ENCODE measurements around the gene LLGL2. TPM values are rescaled to one million over a fixed set of nuclear protein-coding genes. Genes with fewer than 3 reads are reported as not detected.

The LLGL2 gene
- total RNA-seq, 1 experiment from 2014 or later = 10.8 TPM

DNA sequence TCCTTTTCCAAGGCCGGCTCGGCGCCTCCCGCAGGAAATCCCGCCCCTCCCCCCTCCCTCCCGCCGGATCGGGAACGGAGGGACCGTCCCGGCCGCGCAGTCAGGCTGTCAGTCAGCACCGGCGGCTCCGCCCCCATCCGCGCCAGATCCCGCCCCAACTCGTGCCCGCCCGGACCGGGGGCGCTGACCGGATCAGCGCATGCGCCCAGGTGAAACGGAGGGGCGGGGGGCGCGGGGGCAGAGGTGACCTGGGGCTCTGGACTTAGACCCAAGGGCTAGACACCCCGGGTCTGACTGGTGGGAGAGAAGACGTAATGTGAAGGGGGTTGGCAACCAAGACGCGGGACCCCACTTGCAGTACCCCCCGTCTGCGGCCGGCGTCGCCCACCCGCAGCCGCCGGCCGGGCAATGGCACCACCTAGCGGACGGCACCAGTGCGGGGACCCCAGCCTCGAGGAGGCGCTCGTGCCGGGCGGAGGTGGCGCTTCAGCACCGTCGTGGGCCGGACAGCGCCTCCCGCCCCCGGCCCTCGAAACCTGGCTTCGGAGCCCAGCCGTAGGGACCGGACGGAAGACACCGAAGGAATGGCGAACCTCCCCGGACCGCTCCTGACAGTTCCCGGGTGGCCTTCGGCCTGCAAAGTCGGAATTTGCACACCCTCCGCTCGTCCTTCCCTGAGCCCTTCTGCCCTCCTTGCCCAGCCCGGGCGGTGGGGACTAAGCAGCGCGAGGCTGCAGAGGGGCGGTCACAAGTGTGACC, 9.8 kb upstream of the LLGL2 start, which contains the start of gene CASKIN2:
TSS of gene CASKIN2 (minus strand) at position 42 of the 759 bp plus-strand sequence. CDS start 1,733 bp downstream, outside the sequence.
- Histone ChIP-seq H3K27ac (ENCODE audit: low read depth, low read length, poor library complexity, severe bottlenecking) (peak within 1 kb of the TSS; percentile 80), H3K36me3 (ENCODE audit: insufficient read depth, low read length, poor library complexity, severe bottlenecking) (peaks cover 6% of the 10 kb centered on the region), H3K4me1 (ENCODE audit: insufficient read depth, low read length, poor library complexity, severe bottlenecking) (no peaks in the 10 kb centered on the region), H3K9me3 (ENCODE audit: low read depth, low read length, poor library complexity, severe bottlenecking) (no peaks in the 10 kb centered on the region), H3K4me3 (ENCODE audit: low read depth, low read length, poor library complexity, severe bottlenecking) (peak within 1 kb of the TSS; percentile 87), H3K27me3 (replicated peaks; ENCODE audit: insufficient read depth, low read depth, low read length, poor library complexity) (no peaks in the 10 kb centered on the region)
- TF ChIP-seq EZH2 (IDR thresholded peaks at IDR 0.05; ENCODE audit: borderline replicate concordance, low read depth, low read length, poor library complexity, severe bottlenecking) = no peak
- TF ChIP-seq, protein P1, sequence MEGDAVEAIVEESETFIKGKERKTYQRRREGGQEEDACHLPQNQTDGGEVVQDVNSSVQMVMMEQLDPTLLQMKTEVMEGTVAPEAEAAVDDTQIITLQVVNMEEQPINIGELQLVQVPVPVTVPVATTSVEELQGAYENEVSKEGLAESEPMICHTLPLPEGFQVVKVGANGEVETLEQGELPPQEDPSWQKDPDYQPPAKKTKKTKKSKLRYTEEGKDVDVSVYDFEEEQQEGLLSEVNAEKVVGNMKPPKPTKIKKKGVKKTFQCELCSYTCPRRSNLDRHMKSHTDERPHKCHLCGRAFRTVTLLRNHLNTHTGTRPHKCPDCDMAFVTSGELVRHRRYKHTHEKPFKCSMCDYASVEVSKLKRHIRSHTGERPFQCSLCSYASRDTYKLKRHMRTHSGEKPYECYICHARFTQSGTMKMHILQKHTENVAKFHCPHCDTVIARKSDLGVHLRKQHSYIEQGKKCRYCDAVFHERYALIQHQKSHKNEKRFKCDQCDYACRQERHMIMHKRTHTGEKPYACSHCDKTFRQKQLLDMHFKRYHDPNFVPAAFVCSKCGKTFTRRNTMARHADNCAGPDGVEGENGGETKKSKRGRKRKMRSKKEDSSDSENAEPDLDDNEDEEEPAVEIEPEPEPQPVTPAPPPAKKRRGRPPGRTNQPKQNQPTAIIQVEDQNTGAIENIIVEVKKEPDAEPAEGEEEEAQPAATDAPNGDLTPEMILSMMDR (conservative IDR thresholded peaks at IDR 0.05; ENCODE audit: low read depth, low read length) = peak; percentile 98
- DNase-seq (ENCODE audit: low spot score) = peak; percentile 92
- POLR2A ChIA-PET (ENCODE audit: low non-redundant PET) = no interaction called here
- BruUV-seq (replicated peaks) = no TSS peak
- intact Hi-C loops (cut with micrococcal nuclease; ENCODE audit: unreplicated experiment) = loop anchor here (1.0 to 5.0 kb wide), 2 partner anchors 72 to 89 kb away; partner anchors contain the start of gene MYO15B
- CTCF ChIA-PET = interaction anchor here (1.0 kb wide), 3 partner anchors 10 to 245 kb away, joined by 3 to 12 read pairs (median 3); partner anchors contain the start of genes LLGL2 and MIF4GD

DNA sequence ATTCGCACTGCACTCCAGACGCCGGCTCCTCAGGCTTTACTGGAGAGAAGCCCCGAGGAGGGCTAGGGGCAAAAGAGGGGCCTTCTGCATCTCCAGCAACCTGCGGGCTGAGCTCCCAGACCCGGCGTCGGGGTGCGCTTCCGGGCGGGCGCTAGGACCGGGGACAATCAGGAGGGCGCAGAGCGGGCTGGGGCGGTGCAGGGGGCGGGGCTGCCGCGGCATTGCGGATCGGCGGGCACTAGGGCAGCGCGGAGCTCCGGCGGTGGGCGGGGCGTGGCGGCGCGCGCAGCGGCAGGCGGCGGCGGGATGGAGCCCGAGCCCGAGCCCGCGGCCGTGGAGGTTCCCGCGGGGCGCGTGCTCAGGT, 9.3 kb upstream of the LLGL2 start, which contains the start of gene TSEN54:
TSS of gene TSEN54 (plus strand) at position 274 of the 364 bp plus-strand sequence. CDS start at position 307, 33 bp downstream.
- Histone ChIP-seq H3K9me3 (ENCODE audit: low read depth, low read length, poor library complexity, severe bottlenecking) (no peaks in the 10 kb centered on the region), H3K27ac (ENCODE audit: low read depth, low read length, poor library complexity, severe bottlenecking) (peak within 1 kb of the TSS; percentile 80), H3K27me3 (replicated peaks; ENCODE audit: insufficient read depth, low read depth, low read length, poor library complexity) (no peaks in the 10 kb centered on the region), H3K36me3 (ENCODE audit: insufficient read depth, low read length, poor library complexity, severe bottlenecking) (peaks cover 6% of the 10 kb centered on the region), H3K4me3 (ENCODE audit: low read depth, low read length, poor library complexity, severe bottlenecking) (peak within 1 kb of the TSS; percentile 87), H3K4me1 (ENCODE audit: insufficient read depth, low read length, poor library complexity, severe bottlenecking) (no peaks in the 10 kb centered on the region)
- intact Hi-C loops (cut with micrococcal nuclease; ENCODE audit: unreplicated experiment) = loop anchor here (5.0 kb wide), 1 partner anchor 71 kb away; the partner anchor contains the start of gene MYO15B
- TF ChIP-seq, protein P1 (conservative IDR thresholded peaks at IDR 0.05; ENCODE audit: low read depth, low read length) = no peak
- no peak for TF ChIP-seq EZH2 (IDR thresholded peaks at IDR 0.05; ENCODE audit: borderline replicate concordance, low read depth, low read length, poor library complexity, severe bottlenecking)
- peak; percentile 96 for DNase-seq (ENCODE audit: low spot score)
- CTCF ChIA-PET = interaction anchor here (0.6 to 1.0 kb wide), 7 partner anchors 9 to 245 kb away, joined by 3 to 12 read pairs (median 4); partner anchors contain the start of genes LLGL2 and MIF4GD
- POLR2A ChIA-PET (ENCODE audit: low non-redundant PET) = no interaction called here
- no TSS peak for BruUV-seq (replicated peaks)

DNA sequence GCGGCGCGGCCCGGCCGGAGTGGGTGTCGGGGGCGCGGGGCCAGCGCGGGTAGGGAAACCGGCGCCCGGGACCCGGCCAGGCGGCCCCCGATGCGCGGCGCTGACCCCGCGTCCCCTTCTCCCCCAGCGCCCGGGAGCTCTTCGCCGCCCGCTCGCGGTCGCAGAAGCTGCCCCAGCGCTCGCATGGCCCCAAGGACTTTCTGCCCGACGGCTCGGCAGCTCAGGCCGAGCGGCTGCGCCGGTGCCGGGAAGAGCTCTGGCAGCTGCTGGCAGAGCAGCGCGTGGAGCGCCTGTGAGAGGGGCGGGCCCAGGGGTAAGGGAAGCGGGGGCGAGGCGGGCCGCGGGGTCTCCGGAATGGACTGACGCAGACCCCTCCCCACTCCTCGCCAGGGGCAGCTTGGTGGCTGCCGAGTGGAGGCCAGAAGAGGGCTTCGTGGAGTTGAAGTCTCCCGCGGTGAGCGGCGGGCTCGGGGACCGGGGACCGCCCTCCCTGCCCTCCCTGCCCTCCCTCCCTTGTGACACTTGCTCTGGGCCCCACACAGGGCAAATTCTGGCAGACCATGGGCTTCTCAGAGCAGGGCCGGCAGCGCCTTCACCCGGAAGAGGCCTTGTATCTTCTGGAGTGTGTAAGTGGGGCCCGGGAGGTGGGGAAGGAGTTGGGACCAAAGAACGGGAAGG, 8.7 kb upstream of the LLGL2 start:
- BruUV-seq (replicated peaks) = no TSS peak
- Histone ChIP-seq H3K27me3 (replicated peaks; ENCODE audit: insufficient read depth, low read depth, low read length, poor library complexity) (no peaks in the 10 kb centered on the region), H3K36me3 (ENCODE audit: insufficient read depth, low read length, poor library complexity, severe bottlenecking) (peaks cover 10% of the 10 kb centered on the region), H3K27ac (ENCODE audit: low read depth, low read length, poor library complexity, severe bottlenecking) (peak overlapping the region; percentile 59), H3K4me1 (ENCODE audit: insufficient read depth, low read length, poor library complexity, severe bottlenecking) (no peaks in the 10 kb centered on the region), H3K4me3 (ENCODE audit: low read depth, low read length, poor library complexity, severe bottlenecking) (peak overlapping the region; percentile 87), H3K9me3 (ENCODE audit: low read depth, low read length, poor library complexity, severe bottlenecking) (no peaks in the 10 kb centered on the region)
- intact Hi-C loops (cut with micrococcal nuclease; ENCODE audit: unreplicated experiment) = loop anchor here (5.0 kb wide), 1 partner anchor 71 kb away; the partner anchor contains the start of gene MYO15B
- CTCF ChIA-PET = interaction anchor here (0.6 to 1.0 kb wide), 8 partner anchors 9 to 246 kb away, joined by 3 to 12 read pairs (median 4); partner anchors contain the start of genes LLGL2 and MIF4GD
- peak; percentile 46 for DNase-seq (ENCODE audit: low spot score)
- POLR2A ChIA-PET (ENCODE audit: low non-redundant PET) = interaction anchor here (0.6 kb wide), 1 partner anchor 377 kb away, joined by 3 read pairs; no protein-coding TSS in a partner anchor
- TF ChIP-seq, protein P1 (conservative IDR thresholded peaks at IDR 0.05; ENCODE audit: low read depth, low read length) = no peak
- no peak for TF ChIP-seq EZH2 (IDR thresholded peaks at IDR 0.05; ENCODE audit: borderline replicate concordance, low read depth, low read length, poor library complexity, severe bottlenecking)

All from A673 (cell line).